ENCODE measurements around the gene ITFG2. TPM values are rescaled to one million over a fixed set of nuclear protein-coding genes. Genes with fewer than 3 reads are reported as not detected.
"Not testable (repeated sequence)": the region's sequence is repeated elsewhere in the genome, so short reads cannot be mapped to it uniquely, and the experiment has no call there.

ITFG2 gene
- total RNA-seq, 3 donors from 2014 or later (not counting 1 experiment from before 2014, with no cell fraction given), result 58.6 to 72.0 (median 59.9) TPM

GRCh38 chr12:2765608-2766007, 46.9 kb upstream of the ITFG2 start:
- no peaks in the 10 kb centered on the region for H3K27me3 ChIP-seq (ENCODE audit: control insufficient read depth, insufficient read depth, low read length)
- DNase-seq (no peak), ATAC-seq (no peak)
- H3K27ac ChIP-seq (ENCODE audit: low read length), result no peak overlapping the region
- intact Hi-C loops (cut with micrococcal nuclease), result no loop called here
- TF ChIP-seq CTCF (IDR thresholded peaks at IDR 0.05), result no peak
- H3K4me3 Mint-ChIP-seq, result no peak overlapping the region
- no peaks in the 10 kb centered on the region for H3K36me3 Mint-ChIP-seq
- no peaks in the 10 kb centered on the region for H3K27me3 Mint-ChIP-seq (ENCODE audit: low read depth in 2 of 2)
- H3K4me3 ChIP-seq (ENCODE audit: low read length), result no peak overlapping the region
- no peaks in the 10 kb centered on the region for H3K4me1 ChIP-seq (ENCODE audit: control insufficient read depth, insufficient read depth, low read length)
- no peaks in the 10 kb centered on the region for H3K4me1 Mint-ChIP-seq
- H3K36me3 ChIP-seq (ENCODE audit: control insufficient read depth, insufficient read depth, low read length), result no peaks in the 10 kb centered on the region
- H3K9me3 ChIP-seq (ENCODE audit: control insufficient read depth, insufficient read depth, low read length), result no peaks in the 10 kb centered on the region
- 90% methylated on average over 6 of the region's 6 CpGs for WGBS (ENCODE audit: insufficient coverage)
- H3K9me3 Mint-ChIP-seq, result no peaks in the 10 kb centered on the region
- no peak overlapping the region for H3K27ac Mint-ChIP-seq

GRCh38 chr12:2768224-2768961, 44.1 kb upstream of the ITFG2 start:
- Mint-ChIP-seq H3K27me3 (ENCODE audit: low read depth in 2 of 2) (peaks cover 0 to under 1% of the 10 kb centered on the region in 2 donors), H3K27ac (no peak overlapping the region), H3K36me3 (no peaks in the 10 kb centered on the region), H3K4me3 (no peak overlapping the region), H3K9me3 (no peaks in the 10 kb centered on the region), H3K4me1 (no peaks in the 10 kb centered on the region)
- H3K4me3 ChIP-seq (ENCODE audit: low read length), result no peak overlapping the region
- intact Hi-C loops (cut with micrococcal nuclease), result no loop called here
- no peaks in the 10 kb centered on the region for H3K4me1 ChIP-seq (ENCODE audit: control insufficient read depth, insufficient read depth, low read length)
- no peaks in the 10 kb centered on the region for H3K9me3 ChIP-seq (ENCODE audit: control insufficient read depth, insufficient read depth, low read length)
- H3K27me3 ChIP-seq (ENCODE audit: control insufficient read depth, insufficient read depth, low read length), result no peaks in the 10 kb centered on the region
- WGBS (ENCODE audit: insufficient coverage), result 76% methylated on average over 10 of the region's 10 CpGs
- ATAC-seq (no peak), DNase-seq (no peak)
- H3K27ac ChIP-seq (ENCODE audit: low read length), result no peak overlapping the region
- H3K36me3 ChIP-seq (ENCODE audit: control insufficient read depth, insufficient read depth, low read length), result no peaks in the 10 kb centered on the region
- TF ChIP-seq CTCF (IDR thresholded peaks at IDR 0.05), result no peak

GRCh38 chr12:2769866-2770533, 42.5 kb upstream of the ITFG2 start:
- no peaks in the 10 kb centered on the region for H3K36me3 ChIP-seq (ENCODE audit: control insufficient read depth, insufficient read depth, low read length)
- Mint-ChIP-seq H3K27ac (no peak overlapping the region), H3K4me1 (no peaks in the 10 kb centered on the region), H3K4me3 (no peak overlapping the region), H3K36me3 (no peaks in the 10 kb centered on the region), H3K9me3 (no peaks in the 10 kb centered on the region), H3K27me3 (ENCODE audit: low read depth in 2 of 2) (peaks cover 0 to 3% of the 10 kb centered on the region in 2 donors)
- no peaks in the 10 kb centered on the region for H3K4me1 ChIP-seq (ENCODE audit: control insufficient read depth, insufficient read depth, low read length)
- H3K9me3 ChIP-seq (ENCODE audit: control insufficient read depth, insufficient read depth, low read length), result no peaks in the 10 kb centered on the region
- no peaks in the 10 kb centered on the region for H3K27me3 ChIP-seq (ENCODE audit: control insufficient read depth, insufficient read depth, low read length)
- no peak overlapping the region for H3K27ac ChIP-seq (ENCODE audit: low read length)
- TF ChIP-seq CTCF (IDR thresholded peaks at IDR 0.05), result no peak
- intact Hi-C loops (cut with micrococcal nuclease), result no loop called here
- H3K4me3 ChIP-seq (ENCODE audit: low read length), result no peak overlapping the region
- DNase-seq (no peak), ATAC-seq (no peak)
- WGBS (ENCODE audit: insufficient coverage), result 92% methylated on average over 11 of the region's 11 CpGs

- H3K4me1 ChIP-seq (ENCODE audit: control insufficient read depth, insufficient read depth, low read length); ATAC-seq; H3K4me3 ChIP-seq (ENCODE audit: low read length); H3K27me3 Mint-ChIP-seq (ENCODE audit: low read depth in 2 of 2); H3K4me1 Mint-ChIP-seq; H3K9me3 ChIP-seq (ENCODE audit: control insufficient read depth, insufficient read depth, low read length); H3K27ac Mint-ChIP-seq; H3K36me3 Mint-ChIP-seq; H3K4me3 Mint-ChIP-seq; H3K27ac ChIP-seq (ENCODE audit: low read length); H3K36me3 ChIP-seq (ENCODE audit: control insufficient read depth, insufficient read depth, low read length); intact Hi-C loops (cut with micrococcal nuclease); H3K9me3 Mint-ChIP-seq; DNase-seq; H3K27me3 ChIP-seq (ENCODE audit: control insufficient read depth, insufficient read depth, low read length): not testable (repeated sequence)
- WGBS (ENCODE audit: insufficient coverage), result 94% methylated on average over 2 of the region's 3 CpGs
Observed at GRCh38 chr12:2770544-2770943, 41.9 kb upstream of the ITFG2 start.

Data from natural killer cell (primary cell).